Psoas muscle (tissue), 8 donors: Measurements from ENCODE around the gene SCARF2. TPM values are rescaled to one million over a fixed set of nuclear protein-coding genes. Genes with fewer than 3 reads are reported as not detected.
"Not testable (repeated sequence)": the region's sequence is repeated elsewhere in the genome, so short reads cannot be mapped to it uniquely, and the experiment has no call there.

Source experiments
- ATAC-seq, 4 donors: fragments of 200-7000 bp; cut with Tn5 transposase; one replicate each; pipeline ENCODE4 v1.9.1; 2020; ENCODE audit warnings: moderate library complexity in 3 of 4, mild to moderate bottlenecking in 2 of 4
- DNase-seq, 2 donors: peaks; one replicate each; pipeline ENCODE4 v3.0.0-alpha.2; 2020
- H3K27ac ChIP-seq: fragments of 200-600 bp; one replicate; pipeline ENCODE4 v1.8.0; 2022
- H3K27me3 ChIP-seq, 3 donors: fragments of 200-600 bp in 1 of 3; one replicate each; pipeline versions ENCODE4 v1.6.1 to v1.8.0; 2013 to 2022; ENCODE audit warnings: low read length in 2 of 3, mild to moderate bottlenecking in 2 of 3, moderate library complexity in 1 of 3; ENCODE audit not compliant: insufficient read depth in 3 of 3
- H3K36me3 ChIP-seq, 2 donors: fragments of 200-600 bp in 1 of 2; one replicate each; pipeline versions ENCODE4 v1.6.1 to v1.8.0; 2013 to 2022; ENCODE audit warnings: low read depth in 1 of 2, mild to moderate bottlenecking in 1 of 2, moderate library complexity in 1 of 2; ENCODE audit not compliant: insufficient read depth in 1 of 2
- H3K4me1 ChIP-seq: fragments of 200-600 bp; one replicate; pipeline ENCODE4 v1.8.0; 2022
- H3K4me3 ChIP-seq: fragments of 200-600 bp; one replicate; pipeline ENCODE4 v1.8.0; 2022; ENCODE audit warnings: mild to moderate bottlenecking
- H3K9me3 ChIP-seq: fragments of 200-600 bp; one replicate; pipeline ENCODE4 v1.8.0; 2022
- CTCF ChIP-seq: fragments of 200-600 bp; IDR thresholded peaks from one replicate; pipeline ENCODE4 v1.8.0; 2022; ENCODE audit warnings: antibody characterized with exemption
- WGBS, 3 donors: extraction: QIAGEN DNeasy Blood & Tissue Kit; methylation state at CpG; one replicate each; pipeline versions ENCODE4 v1.1.6 to v1.1.7; 2013; 5-methylcytosine and 5-hydroxymethylcytosine counted together
- intact Hi-C, 2 donors: fragments of 100-400 bp; cut with DNase I; formaldehyde crosslinking; loops; one replicate each; pipeline versions ENCODE4 v1.11.0 to v1.14.2; 2022
- polyA plus RNA-seq, 3 donors: library from polyadenylated mRNA; stranded (reverse); fragments of 200-250 nt; gene quantifications; one replicate each; pipeline ENCODE4 v1.2.3, GENCODE V29; 2013
- total RNA-seq, 4 donors: library from RNA; stranded (reverse); fragmentation: NEBNext Ultra II Directional in 2 of 4; extraction: Animal tissue kit (Norgen Biotek cat#: 25700) in 2 of 4; gene quantifications; one replicate each; pipeline versions ENCODE4 v1.2.1 to v1.2.4, GENCODE V29; 2021 to 2023
- donor health status: healthy with polysubstance abuse.
- donor health status: DM: no; HTN: no; CAD: no; lungs with moderate emphysema.
- donor health status: Bipolar disorder and iron deficiency.
- donor health status: healthy.
- donor health status: DM: yes; HTN: yes; CAD: no.
- donor health status: DM: no; HTN: no; CAD: no.
- donor health status: DM: no; HTN: no; CAD: no.
- donor health status: DM: yes; HTN: yes; CAD: no.

Gene SCARF2
- total and polyA plus RNA-seq, 7 donors: 0.44 to 2.0 (median 1.3) TPM

- Histone ChIP-seq H3K4me1 (peaks cover 10% of the 10 kb centered on the region), H3K27me3 (no peaks in the 10 kb centered on the region), H3K4me3 (peak within 1 kb of the TSS; percentile 90), H3K9me3 (no peaks in the 10 kb centered on the region), H3K27ac (peak within 1 kb of the TSS; percentile 62), H3K36me3 (no peaks in the 10 kb centered on the region)
- ATAC-seq: peak; percentile 93 to 98 (median 94)
- WGBS, 3 donors: 1% methylated on average over 69 to 71 of the region's 71 CpGs
- DNase-seq: peak; percentile 92 to 95
- TF ChIP-seq CTCF: no peak
- intact Hi-C loops: no loop called here
Measured at GRCh38 chr22:20393705-20394476, 43.7 kb downstream of the SCARF2 start, which contains the start of gene ZNF74. Gene ZNF74 (plus strand): TSS chr22:20394151. CDS start chr22:20394629, 478 bp downstream.

GRCh38 chr22:20392983-20393704 lies 44.5 kb downstream of the SCARF2 start:
- Histone ChIP-seq H3K27me3 (no peaks in the 10 kb centered on the region), H3K4me3 (peak overlapping the region; percentile 90), H3K27ac (peak overlapping the region; percentile 62), H3K4me1 (peaks cover 10% of the 10 kb centered on the region), H3K9me3 (no peaks in the 10 kb centered on the region), H3K36me3 (no peaks in the 10 kb centered on the region)
- DNase-seq (no peak), ATAC-seq (peak in 2 of 4 donors; percentile 5 to 7)
- WGBS, 3 donors: 92 to 96% (median 95%) methylated on average over 23 of the region's 23 CpGs
- intact Hi-C loops: no loop called here
- no peak for TF ChIP-seq CTCF

- H3K4me3 ChIP-seq, intact Hi-C loops: not testable (repeated sequence)
- 96 to 97% (median 96%) methylated on average over 48 to 53 of the region's 53 CpGs for WGBS, 3 donors
Measured at GRCh38 chr22:20392365-20392881, 45.2 kb downstream of the SCARF2 start.

GRCh38 chr22:20391222-20391621 lies 46.4 kb downstream of the SCARF2 start:
- H3K4me1 ChIP-seq: peaks cover 9% of the 10 kb centered on the region
- 82 to 87% (median 83%) methylated on average over 4 of the region's 4 CpGs for WGBS, 3 donors
- no peak for TF ChIP-seq CTCF
- H3K4me3 ChIP-seq: no peak overlapping the region
- peaks cover 0 to 6% (median 0%) of the 10 kb centered on the region in 3 donors for H3K27me3 ChIP-seq
- intact Hi-C loops: no loop called here
- ATAC-seq: no peak
- no peak overlapping the region for H3K27ac ChIP-seq
- DNase-seq: no peak
- H3K9me3 ChIP-seq: no peaks in the 10 kb centered on the region
- no peaks in the 10 kb centered on the region for H3K36me3 ChIP-seq

More at GRCh38 chr22:20392365-20392881, 45.2 kb downstream of the SCARF2 start:
- H3K9me3 ChIP-seq, H3K36me3 ChIP-seq, H3K27ac ChIP-seq, DNase-seq, H3K27me3 ChIP-seq, ATAC-seq: not testable (repeated sequence)
- peaks cover 10% of the 10 kb centered on the region for H3K4me1 ChIP-seq

GRCh38 chr22:20390394-20390907 lies 47.2 kb downstream of the SCARF2 start:
- 87 to 89% (median 88%) methylated on average over 5 of the region's 5 CpGs for WGBS, 3 donors
- H3K9me3 ChIP-seq: no peaks in the 10 kb centered on the region
- H3K27ac ChIP-seq: no peak overlapping the region
- peaks cover 7% of the 10 kb centered on the region for H3K4me1 ChIP-seq
- intact Hi-C loops: no loop called here
- H3K27me3 ChIP-seq: peaks cover 0 to 11% (median 0%) of the 10 kb centered on the region in 3 donors
- H3K4me3 ChIP-seq: no peak overlapping the region
- ATAC-seq: no peak
- TF ChIP-seq CTCF: no peak
- H3K36me3 ChIP-seq: no peaks in the 10 kb centered on the region
- no peak for DNase-seq
